Duodenal mucosa (tissue), 2 donors: ENCODE results near the gene MAMDC4.
"Not testable (repeated sequence)": the region's sequence is repeated elsewhere in the genome, so short reads cannot be mapped to it uniquely, and the experiment has no call there.

Source experiments
- H3K27ac ChIP-seq: one replicate; pipeline ENCODE4 v1.7.0; 2013; ENCODE audit warnings: low read depth, low read length
- H3K27me3 ChIP-seq, 2 donors: one replicate each; pipeline ENCODE4 v1.7.0; 2013; ENCODE audit warnings: low read length in 2 of 2, control low read depth in 1 of 2; ENCODE audit not compliant: insufficient read depth in 2 of 2, control insufficient read depth in 1 of 2
- H3K36me3 ChIP-seq, 2 donors: one replicate each; pipeline ENCODE4 v1.7.0; 2013; ENCODE audit warnings: low read length in 2 of 2, control low read depth in 1 of 2; ENCODE audit not compliant: insufficient read depth in 2 of 2, control insufficient read depth in 1 of 2
- H3K4me1 ChIP-seq, 2 donors: one replicate each; pipeline ENCODE4 v1.7.0; 2013; ENCODE audit warnings: low read length in 2 of 2, control low read depth in 1 of 2; ENCODE audit not compliant: insufficient read depth in 2 of 2, control insufficient read depth in 1 of 2
- H3K4me3 ChIP-seq, 2 donors: one replicate each; pipeline ENCODE4 v1.7.0; 2013; ENCODE audit warnings: low read length in 2 of 2, low read depth in 1 of 2
- H3K9ac ChIP-seq, 2 donors: one replicate each; pipeline ENCODE4 v1.7.0; 2013; ENCODE audit warnings: low read length in 2 of 2, low read depth in 1 of 2
- H3K9me3 ChIP-seq, 2 donors: one replicate each; pipeline ENCODE4 v1.7.0; 2013; ENCODE audit warnings: low read length in 2 of 2, control low read depth in 1 of 2; ENCODE audit not compliant: control insufficient read depth in 1 of 2

Gene MAMDC4

GRCh38 chr9:136831720-136832104 lies 20.4 kb upstream of the MAMDC4 start:
- Histone ChIP-seq H3K9ac (no peak overlapping the region), H3K27me3 (no peaks in the 10 kb centered on the region), H3K4me1 (no peaks in the 10 kb centered on the region), H3K9me3 (no peaks in the 10 kb centered on the region), H3K36me3 (peaks cover 21 to 56% of the 10 kb centered on the region in 2 donors), H3K27ac (no peak overlapping the region), H3K4me3 (no peak overlapping the region)

DNA sequence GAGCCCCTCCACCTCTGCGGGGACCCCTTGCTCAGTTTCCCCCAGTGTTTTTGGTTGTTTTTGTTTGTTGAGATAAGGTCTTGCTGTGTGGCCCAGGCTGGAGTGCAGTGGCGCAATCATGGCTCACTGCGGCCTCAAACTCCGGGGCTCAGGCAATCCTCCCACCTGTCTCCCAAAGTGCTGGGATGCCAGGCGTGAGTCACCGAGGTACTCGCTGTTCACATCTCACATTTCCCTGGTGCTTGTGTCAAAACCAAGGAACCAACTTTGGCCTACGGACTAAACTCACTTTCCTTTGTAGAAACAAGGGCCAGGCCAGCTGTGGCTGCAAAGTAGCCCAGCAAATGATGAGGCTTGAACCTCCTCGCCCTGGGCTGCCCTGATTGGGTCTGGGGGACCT lies 19.6 kb upstream of the MAMDC4 start:
- no peaks in the 10 kb centered on the region for H3K27me3 ChIP-seq
- H3K27ac ChIP-seq: no peak overlapping the region
- H3K9ac ChIP-seq: no peak overlapping the region
- H3K4me3 ChIP-seq: no peak overlapping the region
- H3K9me3 ChIP-seq: no peaks in the 10 kb centered on the region
- H3K4me1 ChIP-seq: no peaks in the 10 kb centered on the region
- H3K36me3 ChIP-seq: peaks cover 21 to 52% of the 10 kb centered on the region in 2 donors

DNA sequence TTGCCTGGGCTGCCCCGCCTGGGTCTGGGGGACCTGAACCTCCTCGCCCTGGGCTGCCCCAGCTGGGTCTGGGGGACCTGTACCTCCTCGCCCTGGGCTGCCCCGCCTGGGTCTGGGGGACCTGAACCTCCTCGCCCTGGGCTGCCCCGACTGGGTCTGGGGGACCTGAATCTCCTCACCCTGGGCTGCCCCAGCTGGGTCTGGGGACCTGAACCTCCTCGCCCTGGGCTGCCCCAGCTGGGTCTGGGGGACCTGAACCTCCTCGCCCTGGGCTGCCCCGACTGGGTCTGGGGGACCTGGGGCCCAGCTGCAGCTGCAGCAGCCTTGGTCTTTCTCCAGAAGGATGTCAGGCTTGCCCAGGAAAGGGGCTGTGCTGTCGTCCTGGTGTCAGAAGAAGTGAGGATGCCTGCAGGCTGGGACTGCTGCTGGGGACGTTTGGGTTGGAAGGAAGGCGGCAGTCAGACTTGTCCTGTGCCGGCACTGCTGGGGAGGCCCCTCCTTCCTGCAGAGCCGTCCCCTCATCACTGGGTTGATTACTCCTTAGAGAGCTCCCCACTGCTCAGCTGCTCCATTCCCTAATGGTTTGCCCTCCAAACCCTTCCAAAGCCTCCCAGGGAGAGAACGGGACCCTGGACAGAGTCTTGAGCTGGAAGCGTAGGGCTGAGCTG lies 18.6 kb upstream of the MAMDC4 start:
- H3K9me3 ChIP-seq: not testable (repeated sequence)
- peaks cover 21 to 51% of the 10 kb centered on the region in 2 donors for H3K36me3 ChIP-seq

DNA sequence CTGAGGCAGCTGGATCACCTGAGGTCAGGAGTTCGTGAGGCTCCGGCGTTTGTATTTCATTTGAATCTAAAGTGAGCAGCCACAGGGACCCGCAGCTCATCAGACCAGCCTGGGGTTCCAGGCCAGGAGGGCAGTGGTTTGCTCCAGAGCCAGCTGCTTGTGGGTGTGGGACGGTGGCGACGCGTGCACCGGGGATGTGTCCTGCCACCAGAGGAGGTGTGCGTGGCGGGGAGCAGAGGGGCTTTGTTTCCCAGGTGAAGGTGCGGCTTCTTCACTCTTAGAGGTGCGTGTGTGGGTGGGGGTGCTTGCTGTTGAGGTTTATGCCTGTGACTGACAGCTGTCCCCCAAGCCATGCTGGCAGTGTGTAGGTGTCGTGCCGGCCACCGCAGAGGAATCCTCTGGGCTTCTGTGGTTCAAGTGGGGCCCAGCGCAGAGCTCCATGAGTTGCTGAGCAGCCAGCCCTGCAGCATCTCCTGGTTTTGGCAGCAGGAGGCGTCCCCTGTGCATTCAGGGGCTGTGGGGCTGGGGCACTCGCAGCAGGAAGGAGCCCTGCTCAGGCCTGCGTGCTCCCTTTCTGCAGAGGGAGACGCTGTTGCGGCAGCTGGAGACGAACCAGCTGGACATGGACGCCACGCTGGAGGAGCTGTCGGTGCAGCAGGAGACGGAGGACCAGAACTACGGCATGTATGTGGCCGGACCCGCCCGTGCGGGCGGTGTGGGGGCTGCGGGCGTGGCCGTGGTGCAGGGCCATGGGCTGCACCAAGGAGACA lies 16.8 kb upstream of the MAMDC4 start:
- no peak overlapping the region for H3K9ac ChIP-seq

More for the DNA sequence above, 18.6 kb upstream of the MAMDC4 start:
- H3K9ac ChIP-seq, H3K4me3 ChIP-seq, H3K4me1 ChIP-seq, H3K27me3 ChIP-seq, H3K27ac ChIP-seq: not testable (repeated sequence)

GRCh38 chr9:136835932-136836904 lies 15.9 kb upstream of the MAMDC4 start:
- peaks cover 14 to 18% of the 10 kb centered on the region in 2 donors for H3K4me1 ChIP-seq
- H3K9me3 ChIP-seq: no peaks in the 10 kb centered on the region
- H3K9ac ChIP-seq: no peak overlapping the region
- no peak overlapping the region for H3K4me3 ChIP-seq
- H3K36me3 ChIP-seq: peaks cover 6 to 36% of the 10 kb centered on the region in 2 donors
- H3K27ac ChIP-seq: no peak overlapping the region
- H3K27me3 ChIP-seq: no peaks in the 10 kb centered on the region

More for the DNA sequence above, 16.8 kb upstream of the MAMDC4 start:
- Histone ChIP-seq H3K4me3 (no peak overlapping the region), H3K9me3 (no peaks in the 10 kb centered on the region), H3K4me1 (peaks cover 10 to 11% of the 10 kb centered on the region in 2 donors), H3K27ac (no peak overlapping the region), H3K36me3 (peaks cover 13 to 44% of the 10 kb centered on the region in 2 donors), H3K27me3 (no peaks in the 10 kb centered on the region)

- H3K9ac ChIP-seq: no peak overlapping the region
- no peak overlapping the region for H3K4me3 ChIP-seq
- peaks cover 23 to 29% of the 10 kb centered on the region in 2 donors for H3K4me1 ChIP-seq
- H3K27me3 ChIP-seq: no peaks in the 10 kb centered on the region
- no peak overlapping the region for H3K27ac ChIP-seq
- no peaks in the 10 kb centered on the region for H3K9me3 ChIP-seq
- H3K36me3 ChIP-seq: peaks cover 3 to 26% of the 10 kb centered on the region in 2 donors
Measured at GRCh38 chr9:136837146-136837855, 14.8 kb upstream of the MAMDC4 start.

- H3K27ac ChIP-seq, H3K9me3 ChIP-seq, H3K27me3 ChIP-seq, H3K9ac ChIP-seq, H3K4me3 ChIP-seq: not testable (repeated sequence)
- Histone ChIP-seq H3K36me3 (peaks cover 0 to 21% of the 10 kb centered on the region in 2 donors), H3K4me1 (peaks cover 24 to 31% of the 10 kb centered on the region in 2 donors)
Measured at GRCh38 chr9:136837856-136838277, 14.3 kb upstream of the MAMDC4 start.

DNA sequence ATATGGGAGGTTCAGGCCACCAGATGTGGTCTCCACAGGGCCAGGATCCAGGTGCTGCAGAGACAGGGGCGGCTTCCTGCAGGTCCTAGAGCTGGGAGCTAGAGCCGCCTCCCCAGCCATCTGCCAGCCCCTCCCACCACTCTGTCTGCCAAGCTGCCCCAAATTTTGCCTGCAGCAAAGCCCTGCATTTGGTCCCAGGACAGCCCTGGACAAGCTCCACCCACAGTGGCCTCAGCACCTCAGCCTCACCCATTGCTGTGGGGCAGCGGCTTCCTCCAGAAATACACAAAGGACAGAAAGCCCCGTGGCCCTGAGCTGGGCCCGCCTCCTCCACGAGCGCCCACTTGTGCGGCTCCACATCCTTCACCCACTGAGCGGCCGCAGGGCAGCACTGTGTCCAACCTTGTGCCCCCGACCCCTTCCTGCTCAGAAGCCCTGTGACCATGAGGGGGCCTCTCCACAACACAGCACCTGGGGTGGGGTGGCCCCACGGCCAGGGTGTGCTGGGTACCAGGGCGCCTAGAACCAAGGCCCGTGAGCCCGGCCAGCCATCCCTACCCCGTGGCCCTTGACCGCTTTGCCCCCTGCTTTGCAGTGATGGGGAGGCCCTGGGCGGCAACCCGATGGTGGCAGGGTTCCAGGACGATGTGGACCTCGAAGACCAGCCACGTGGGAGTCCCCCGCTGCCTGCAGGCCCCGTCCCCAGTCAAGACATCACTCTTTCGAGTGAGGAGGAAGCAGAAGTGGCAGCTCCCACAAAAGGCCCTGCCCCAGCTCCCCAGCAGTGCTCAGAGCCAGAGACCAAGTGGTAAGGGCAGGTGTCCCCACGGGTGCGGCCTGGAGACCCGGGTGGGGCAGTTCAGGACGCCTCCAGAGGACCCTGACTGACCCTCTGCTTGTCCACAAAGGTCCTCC lies 13.6 kb upstream of the MAMDC4 start:
- Histone ChIP-seq H3K27me3 (no peaks in the 10 kb centered on the region), H3K9ac (no peak overlapping the region), H3K4me3 (no peak overlapping the region), H3K4me1 (peaks cover 29 to 38% of the 10 kb centered on the region in 2 donors), H3K9me3 (no peaks in the 10 kb centered on the region), H3K36me3 (peaks cover 0 to 21% of the 10 kb centered on the region in 2 donors), H3K27ac (no peak overlapping the region)
